Measurements from ENCODE around the gene PMF1.

DNA sequence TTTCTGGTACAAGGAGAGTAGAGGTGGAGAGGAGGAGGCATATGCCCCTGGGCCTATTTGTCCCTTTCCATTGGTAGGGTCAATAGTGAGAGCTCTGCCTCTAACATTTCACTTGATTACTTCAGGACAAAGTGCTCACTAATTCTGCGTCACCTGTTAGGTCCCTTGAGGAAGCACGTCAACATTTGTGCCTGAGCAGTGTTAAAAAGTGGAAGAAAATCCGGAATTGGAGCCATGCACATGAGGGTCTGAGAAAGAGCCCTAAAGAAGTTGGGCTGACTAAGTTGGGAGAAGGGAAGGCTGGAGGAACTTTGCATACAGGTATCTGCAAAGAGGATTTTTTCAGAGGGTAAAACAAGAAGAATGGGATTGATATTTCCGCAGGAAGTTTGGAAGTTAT is 17.0 kb upstream of the PMF1 start:
- no peak for TF ChIP-seq POLR2A (IDR thresholded peaks at IDR 0.05)
- TF ChIP-seq CTCF (IDR thresholded peaks at IDR 0.05), result no peak
